Measurements from ENCODE around the gene CERS6. TPM values are rescaled to one million over a fixed set of nuclear protein-coding genes. Genes with fewer than 3 reads are reported as not detected.

The CERS6 gene
- total RNA-seq, 1 donor from 2014 or later: 17.7 TPM

DNA sequence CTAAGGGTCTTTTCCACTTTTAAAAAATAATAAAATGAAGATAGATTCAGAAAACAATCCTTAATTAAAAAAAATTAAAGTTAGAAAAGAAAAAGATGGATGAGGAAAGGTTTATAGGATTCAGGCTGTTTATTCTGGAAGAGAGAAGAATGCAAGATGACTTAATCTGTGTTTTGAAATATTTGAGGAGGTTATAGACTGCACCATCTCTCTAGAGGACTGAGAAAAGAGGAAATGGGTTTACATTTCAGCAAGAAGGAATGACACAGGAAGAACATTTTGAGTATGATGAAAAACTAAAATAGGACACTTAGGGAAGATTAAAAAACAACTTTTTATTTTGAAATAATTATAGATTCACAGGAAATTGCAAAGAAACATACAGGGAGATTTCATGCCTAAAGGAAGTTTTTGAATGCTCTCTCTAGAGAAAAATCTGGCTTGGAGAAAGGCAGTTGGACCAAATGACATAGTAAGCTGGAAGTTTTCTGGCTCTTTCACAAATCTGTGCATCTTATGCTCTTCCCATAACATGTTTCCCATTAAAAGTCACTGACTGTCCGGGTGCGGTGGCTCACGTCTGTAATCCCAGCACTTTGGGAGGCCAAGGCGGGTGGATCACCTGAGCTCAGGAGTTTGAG lies 75.0 kb downstream of the CERS6 start:
- H3K36me3 ChIP-seq (ENCODE audit: control insufficient read depth, insufficient read depth, low read length): no peaks in the 10 kb centered on the region
- TF ChIP-seq, protein P1, sequence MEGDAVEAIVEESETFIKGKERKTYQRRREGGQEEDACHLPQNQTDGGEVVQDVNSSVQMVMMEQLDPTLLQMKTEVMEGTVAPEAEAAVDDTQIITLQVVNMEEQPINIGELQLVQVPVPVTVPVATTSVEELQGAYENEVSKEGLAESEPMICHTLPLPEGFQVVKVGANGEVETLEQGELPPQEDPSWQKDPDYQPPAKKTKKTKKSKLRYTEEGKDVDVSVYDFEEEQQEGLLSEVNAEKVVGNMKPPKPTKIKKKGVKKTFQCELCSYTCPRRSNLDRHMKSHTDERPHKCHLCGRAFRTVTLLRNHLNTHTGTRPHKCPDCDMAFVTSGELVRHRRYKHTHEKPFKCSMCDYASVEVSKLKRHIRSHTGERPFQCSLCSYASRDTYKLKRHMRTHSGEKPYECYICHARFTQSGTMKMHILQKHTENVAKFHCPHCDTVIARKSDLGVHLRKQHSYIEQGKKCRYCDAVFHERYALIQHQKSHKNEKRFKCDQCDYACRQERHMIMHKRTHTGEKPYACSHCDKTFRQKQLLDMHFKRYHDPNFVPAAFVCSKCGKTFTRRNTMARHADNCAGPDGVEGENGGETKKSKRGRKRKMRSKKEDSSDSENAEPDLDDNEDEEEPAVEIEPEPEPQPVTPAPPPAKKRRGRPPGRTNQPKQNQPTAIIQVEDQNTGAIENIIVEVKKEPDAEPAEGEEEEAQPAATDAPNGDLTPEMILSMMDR (IDR thresholded peaks at IDR 0.05; ENCODE audit: insufficient read depth, low read length, poor library complexity, severe bottlenecking): no peak
- DNase-seq (ENCODE audit: low read depth): no peak
- H3K27me3 ChIP-seq (ENCODE audit: control insufficient read depth, insufficient read depth, low read length): no peaks in the 10 kb centered on the region
- no peak overlapping the region for H3K4me3 ChIP-seq (ENCODE audit: low read depth, low read length)

DNA sequence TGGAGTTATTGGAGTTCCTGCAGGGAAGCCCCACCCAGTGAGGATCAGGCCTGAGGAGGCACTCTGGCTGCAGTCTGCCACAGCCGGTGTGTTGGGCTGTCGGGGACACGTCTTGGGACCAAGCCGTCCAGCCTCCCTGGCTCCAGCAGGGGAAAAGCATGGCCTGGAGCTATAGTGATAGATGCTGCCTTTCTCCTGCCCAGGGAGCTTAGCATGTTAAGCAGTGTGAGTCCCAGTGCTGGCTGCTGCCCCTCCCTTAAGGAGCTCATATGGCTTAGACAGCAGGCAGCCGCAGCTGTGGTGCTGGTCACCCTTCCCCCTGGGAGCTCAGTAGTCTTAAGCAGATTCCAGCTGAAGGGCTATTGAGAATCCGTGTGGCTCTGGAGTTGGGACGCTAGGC lies 78.9 kb downstream of the CERS6 start:
- no peak overlapping the region for H3K4me3 ChIP-seq (ENCODE audit: low read depth, low read length)
- H3K27me3 ChIP-seq (ENCODE audit: control insufficient read depth, insufficient read depth, low read length): no peaks in the 10 kb centered on the region
- DNase-seq (ENCODE audit: low read depth): no peak
- TF ChIP-seq, protein P1 (IDR thresholded peaks at IDR 0.05; ENCODE audit: insufficient read depth, low read length, poor library complexity, severe bottlenecking): no peak
- H3K36me3 ChIP-seq (ENCODE audit: control insufficient read depth, insufficient read depth, low read length): no peaks in the 10 kb centered on the region

DNA sequence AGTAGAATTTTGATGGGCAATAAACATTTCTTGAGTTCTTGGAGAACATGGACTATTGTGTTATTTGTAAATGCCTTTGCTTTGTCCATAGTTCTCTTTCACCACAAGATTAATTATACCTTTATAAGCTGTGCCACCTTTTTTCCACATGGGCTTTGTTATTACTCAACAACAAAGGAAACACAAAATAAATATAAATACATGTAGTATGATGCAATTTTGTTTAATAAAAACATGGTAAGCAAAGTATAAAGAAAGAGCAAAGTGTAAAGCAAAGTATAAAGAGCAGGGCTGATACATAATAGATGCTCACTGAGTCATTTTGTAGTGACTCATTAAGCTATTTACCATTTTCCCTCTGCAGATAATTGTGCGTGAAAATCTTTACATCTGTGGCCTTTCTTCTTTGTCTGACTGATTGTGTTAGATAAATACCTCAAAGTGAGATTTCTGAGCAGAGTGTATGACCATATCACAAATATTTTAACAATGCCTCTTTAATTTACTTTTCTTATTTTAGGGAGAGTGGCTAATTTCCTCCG lies 80.9 kb downstream of the CERS6 start:
- H3K36me3 ChIP-seq (ENCODE audit: control insufficient read depth, insufficient read depth, low read length): no peaks in the 10 kb centered on the region
- no peak for DNase-seq (ENCODE audit: low read depth)
- TF ChIP-seq, protein P1 (IDR thresholded peaks at IDR 0.05; ENCODE audit: insufficient read depth, low read length, poor library complexity, severe bottlenecking): no peak
- H3K27me3 ChIP-seq (ENCODE audit: control insufficient read depth, insufficient read depth, low read length): no peaks in the 10 kb centered on the region
- H3K4me3 ChIP-seq (ENCODE audit: low read depth, low read length): no peak overlapping the region

DNA sequence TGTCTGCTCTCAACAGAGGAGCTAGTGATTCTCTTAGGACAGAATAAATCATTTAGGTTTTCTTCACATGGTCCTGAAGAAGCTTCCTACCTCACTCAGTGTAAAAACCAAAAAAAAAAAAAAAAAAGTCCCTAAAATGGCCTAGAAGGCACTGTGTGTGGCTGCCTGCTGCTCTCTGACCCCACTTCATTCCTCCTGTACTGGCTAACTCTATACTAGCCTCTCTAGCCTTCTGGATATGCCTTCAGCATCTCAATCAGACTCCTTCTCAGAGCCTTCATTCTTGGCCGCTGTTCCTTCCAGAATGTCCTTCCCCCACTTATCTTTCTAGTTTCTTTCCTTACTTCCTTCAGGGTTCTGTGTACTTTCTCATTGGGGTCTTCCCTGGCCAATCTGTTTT lies 82.1 kb downstream of the CERS6 start:
- H3K4me3 ChIP-seq (ENCODE audit: low read depth, low read length): no peak overlapping the region
- DNase-seq (ENCODE audit: low read depth): no peak
- TF ChIP-seq, protein P1 (IDR thresholded peaks at IDR 0.05; ENCODE audit: insufficient read depth, low read length, poor library complexity, severe bottlenecking): no peak
- no peaks in the 10 kb centered on the region for H3K36me3 ChIP-seq (ENCODE audit: control insufficient read depth, insufficient read depth, low read length)
- no peaks in the 10 kb centered on the region for H3K27me3 ChIP-seq (ENCODE audit: control insufficient read depth, insufficient read depth, low read length)

DNA sequence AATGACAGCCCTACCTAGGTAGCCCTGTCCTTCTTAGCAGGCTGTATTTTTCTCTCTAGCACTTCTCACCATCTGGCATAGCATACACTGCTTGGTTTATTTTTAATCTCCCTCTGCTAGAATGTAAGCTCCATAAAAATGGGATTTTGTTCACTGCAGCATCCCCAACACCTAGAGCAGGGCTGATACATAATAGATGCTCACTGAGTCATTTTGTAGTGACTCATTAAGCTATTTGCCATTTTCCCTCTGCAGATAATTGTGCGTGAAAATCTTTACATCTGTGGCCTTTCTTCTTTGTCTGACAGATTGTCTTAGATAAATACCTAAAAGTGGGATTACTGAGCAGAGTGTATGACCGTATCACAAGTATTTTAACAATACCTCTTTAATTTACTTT lies 82.5 kb downstream of the CERS6 start:
- Histone ChIP-seq H3K36me3 (ENCODE audit: control insufficient read depth, insufficient read depth, low read length) (no peaks in the 10 kb centered on the region), H3K27me3 (ENCODE audit: control insufficient read depth, insufficient read depth, low read length) (no peaks in the 10 kb centered on the region), H3K4me3 (ENCODE audit: low read depth, low read length) (no peak overlapping the region)
- DNase-seq (ENCODE audit: low read depth): no peak
- TF ChIP-seq, protein P1 (IDR thresholded peaks at IDR 0.05; ENCODE audit: insufficient read depth, low read length, poor library complexity, severe bottlenecking): no peak

DNA sequence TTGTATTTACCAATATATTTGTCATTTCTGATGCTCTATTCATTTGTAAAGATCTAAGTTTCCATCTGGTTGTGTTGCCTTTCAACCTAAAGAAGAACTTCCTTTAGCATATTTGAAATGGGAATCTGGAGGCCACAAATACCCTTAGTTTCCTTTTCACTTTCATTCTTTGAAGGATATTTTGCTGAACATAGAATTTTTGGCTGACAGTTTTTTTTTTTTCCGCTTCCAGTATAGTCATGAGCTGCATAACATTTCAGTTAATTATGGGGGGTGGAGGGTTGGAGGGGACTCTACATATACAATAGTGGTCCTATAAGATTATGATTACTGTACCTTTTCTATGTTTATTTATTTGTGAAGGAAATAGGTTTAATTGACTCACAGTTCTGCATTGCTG lies 83.9 kb downstream of the CERS6 start:
- no peak for DNase-seq (ENCODE audit: low read depth)
- TF ChIP-seq, protein P1 (IDR thresholded peaks at IDR 0.05; ENCODE audit: insufficient read depth, low read length, poor library complexity, severe bottlenecking): no peak
- H3K4me3 ChIP-seq (ENCODE audit: low read depth, low read length): no peak overlapping the region
- H3K27me3 ChIP-seq (ENCODE audit: control insufficient read depth, insufficient read depth, low read length): no peaks in the 10 kb centered on the region
- no peaks in the 10 kb centered on the region for H3K36me3 ChIP-seq (ENCODE audit: control insufficient read depth, insufficient read depth, low read length)
